ENCODE data around the gene HIGD1B. TPM values are rescaled to one million over a fixed set of nuclear protein-coding genes. Genes with fewer than 3 reads are reported as not detected.
A peak's percentile ranks its signal among the peaks of the same experiment; 100 is the strongest.

HIGD1B gene
- total RNA-seq (2016; rRNA removed; fragmentation: Illumina TruSeq; extraction: Trizol) (not detected in 2 replicates), polyA plus RNA-seq (2011; rRNA removed) (not detected in 2 replicates), polyA minus RNA-seq (2011; rRNA and poly(A)+ RNA removed; ENCODE audit: low replicate concordance) (not detected in 2 replicates), Bru-seq, nascent RNA (percentile 9 among the genes with signal in this experiment), BruChase-seq, experiment 1, labeled RNA remaining after a 6-hour chase (not detected), BruChase-seq, experiment 2, labeled RNA remaining after a 2-hour chase (not detected)
- total RNA-seq (2016; cell fraction: cytosol; rRNA removed; fragmentation: Illumina TruSeq; extraction: Trizol; ENCODE audit: low read depth) = not detected in 2 replicates
- not detected in 2 replicates for total RNA-seq (2016; cell fraction: insoluble cytoplasmic fraction; rRNA removed; fragmentation: Illumina TruSeq; extraction: Trizol)
- total RNA-seq (2016; cell fraction: membrane; rRNA removed; fragmentation: Illumina TruSeq; extraction: Trizol) = not detected in 2 replicates
- total RNA-seq (2016; cell fraction: nucleus; rRNA removed; fragmentation: Illumina TruSeq; extraction: Trizol) = not detected in 2 replicates
- polyA plus RNA-seq (2011; cell fraction: cytosol; rRNA removed) = not detected in 2 replicates
- polyA plus RNA-seq (2011; cell fraction: nucleus; rRNA removed) = not detected in 2 replicates
- polyA plus RNA-seq (2012) = not detected in 2 replicates
- polyA plus RNA-seq (2016; cell fraction: cytosol; fragmentation: Illumina TruSeq; extraction: Trizol; ENCODE audit: low read depth) = not detected in 2 replicates
- not detected in 2 replicates for polyA plus RNA-seq (2016; cell fraction: insoluble cytoplasmic fraction; fragmentation: Illumina TruSeq; extraction: Trizol; ENCODE audit: low read depth)
- polyA plus RNA-seq (2016; cell fraction: membrane; fragmentation: Illumina TruSeq; extraction: Trizol; ENCODE audit: low read depth) = not detected in 2 replicates
- not detected in 2 replicates for polyA plus RNA-seq (2016; cell fraction: nucleus; fragmentation: Illumina TruSeq; extraction: Trizol; ENCODE audit: insufficient read depth, low read depth)
- not detected in 2 replicates for polyA minus RNA-seq (2011; cell fraction: cytosol; rRNA and poly(A)+ RNA removed)
- not detected in 2 replicates for polyA minus RNA-seq (2011; cell fraction: nucleus; rRNA and poly(A)+ RNA removed)
- long read RNA-seq, experiment 1, partial matches to known transcripts = 0 of 1 reads
- long read RNA-seq, experiment 1, other reads (novel, unspliced or antisense) = 1 of 1 reads
- long read RNA-seq, experiment 2 = 0 reads

DNA sequence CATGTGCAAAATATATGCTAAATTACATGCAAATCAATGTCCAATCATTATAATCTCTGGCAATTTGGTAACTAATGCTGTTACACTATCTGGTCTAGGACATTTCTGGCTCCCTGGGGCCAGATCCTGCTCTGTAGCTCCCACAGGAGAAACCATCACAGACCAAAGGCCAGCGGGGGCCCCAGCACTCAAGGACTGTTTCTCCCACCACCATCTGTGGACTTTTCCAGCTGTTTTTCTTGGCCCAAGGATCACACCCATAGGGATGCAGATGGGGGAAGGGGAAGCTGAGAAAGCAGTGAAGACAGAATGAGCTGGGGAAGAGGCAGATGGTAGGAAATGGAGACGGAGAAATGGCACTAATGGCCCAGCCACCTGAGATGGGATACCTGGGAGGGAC is at the start of gene HIGD1B:
HIGD1B (plus strand) TSS at position 298 of the 400 bp plus-strand sequence. CDS start 270 bp downstream, outside the sequence.
- peaks cover 0 to 3% of the 10 kb centered on the region in 2 experiments; a peak in 1 of 5 replicates for H3K27me3 ChIP-seq (ENCODE audit: control insufficient read depth in 1 of 2, insufficient read depth in 2 of 2, low read length in 2 of 2)
- H4K20me1 ChIP-seq (ENCODE audit: insufficient read depth, low read length) = no peaks in the 10 kb centered on the region; the same call in 1 of the 2 replicates
- H3K27ac ChIP-seq (ENCODE audit: extremely low read length, insufficient read depth, low read length) = no peak within 1 kb of the TSS
- H3K4me3 ChIP-seq (replicated peaks in 1 of 3; ENCODE audit: insufficient read depth in 1 of 3, low read depth in 2 of 3, low read length in 3 of 3) = no peak within 1 kb of the TSS
- no peak within 1 kb of the TSS for H3K4me2 ChIP-seq (ENCODE audit: low read depth, low read length)
- in situ Hi-C loops (cut with HindIII; ENCODE audit: extremely low pct_ligation_motif_present, low pct_unique_long_range_greater_than_20kb) = no loop called here
- H3K9me3 ChIP-seq (ENCODE audit: low read length) = no peaks in the 10 kb centered on the region
- POLR2A ChIA-PET = no interaction called here
- CTCF ChIA-PET (ENCODE audit: low intra/inter-chr PET ratio, low total read pairs) = no interaction called here
- no peak within 1 kb of the TSS for H2AFZ ChIP-seq (ENCODE audit: low read length)
- no peak within 1 kb of the TSS for H3K9ac ChIP-seq (ENCODE audit: insufficient read depth, low read depth, low read length)
- no peaks in the 10 kb centered on the region for H3K79me2 ChIP-seq (ENCODE audit: insufficient read depth, low read length)
- FAIRE-seq (no peak), ATAC-seq (no peak), DNase-seq (ENCODE audit: low spot score) (no peak)
- no TSS peak for BruUV-seq (replicated peaks)
- peaks cover 14 to 27% of the 10 kb centered on the region in 2 experiments for H3K36me3 ChIP-seq (replicated peaks in 1 of 2; ENCODE audit: control insufficient read depth in 1 of 2, insufficient read depth in 2 of 2, low read length in 2 of 2)
- intact Hi-C loops (cut with micrococcal nuclease; ENCODE audit: unreplicated experiment) = no loop called here
- no peak for TF ChIP-seq ZKSCAN8 (CRISPR knock-in tag; IDR thresholded peaks at IDR 0.05; ENCODE audit: borderline replicate concordance)
- TF ChIP-seq, protein P1, sequence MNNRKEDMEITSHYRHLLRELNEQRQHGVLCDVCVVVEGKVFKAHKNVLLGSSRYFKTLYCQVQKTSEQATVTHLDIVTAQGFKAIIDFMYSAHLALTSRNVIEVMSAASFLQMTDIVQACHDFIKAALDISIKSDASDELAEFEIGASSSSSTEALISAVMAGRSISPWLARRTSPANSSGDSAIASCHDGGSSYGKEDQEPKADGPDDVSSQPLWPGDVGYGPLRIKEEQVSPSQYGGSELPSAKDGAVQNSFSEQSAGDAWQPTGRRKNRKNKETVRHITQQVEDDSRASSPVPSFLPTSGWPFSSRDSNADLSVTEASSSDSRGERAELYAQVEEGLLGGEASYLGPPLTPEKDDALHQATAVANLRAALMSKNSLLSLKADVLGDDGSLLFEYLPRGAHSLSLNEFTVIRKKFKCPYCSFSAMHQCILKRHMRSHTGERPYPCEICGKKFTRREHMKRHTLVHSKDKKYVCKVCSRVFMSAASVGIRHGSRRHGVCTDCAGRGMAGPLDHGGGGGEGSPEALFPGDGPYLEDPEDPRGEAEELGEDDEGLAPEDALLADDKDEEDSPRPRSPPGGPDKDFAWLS (CRISPR knock-in tag; IDR thresholded peaks at IDR 0.05; ENCODE audit: borderline replicate concordance) = no peak
- 97% methylated on average over 2 of the region's 2 CpGs for WGBS (ENCODE audit: low lambda C conversion rate)
- H3K4me1 ChIP-seq (ENCODE audit: insufficient read depth, low read length) = peaks cover 14% of the 10 kb centered on the region; the same call in 1 of the 2 replicates

All from HepG2 (cell line).